Fibroblast of pulmonary artery (primary cell): ENCODE data around the gene NTSR2.

Experiments used
- DNase-seq: peaks from one replicate; pipeline ENCODE4 v3.0.0-alpha.2; 2010; ENCODE audit warnings: low read depth
- H3K4me3 ChIP-seq: replicated peaks from 2 replicates; pipeline ENCODE4 v1.5.1; 2011; ENCODE audit warnings: low read depth, mild to moderate bottlenecking, control low read depth, low read length, moderate library complexity
- TF ChIP-seq, protein P1 (sequence below): IDR thresholded peaks from 2 replicates; pipeline ENCODE4 v1.5.1; 2011; ENCODE audit warnings: mild to moderate bottlenecking, control low read depth, low read length, inconsistent platforms; ENCODE audit errors: missing control alignments

NTSR2 gene

DNA sequence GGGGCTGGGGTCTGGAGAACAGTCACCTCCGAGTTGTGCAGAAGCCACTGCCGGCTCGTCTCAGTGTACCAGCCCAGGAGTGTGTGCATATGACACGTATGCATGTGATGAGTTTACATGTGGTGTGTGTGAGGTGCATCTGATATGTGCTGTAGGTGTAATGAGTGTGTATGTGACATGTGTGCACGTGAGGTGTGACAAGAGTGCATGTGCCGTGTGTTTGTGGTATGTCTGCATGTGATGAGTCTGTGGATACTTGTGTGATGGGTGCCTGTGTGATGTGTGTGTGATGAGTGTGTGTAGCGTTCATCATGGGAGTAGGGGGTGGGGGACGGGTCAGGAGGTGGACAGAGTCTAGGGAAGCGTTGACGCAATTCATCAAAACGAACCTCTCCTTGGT lies 12.8 kb downstream of the NTSR2 start:
- H3K4me3 ChIP-seq = no peak overlapping the region
- TF ChIP-seq, protein P1, sequence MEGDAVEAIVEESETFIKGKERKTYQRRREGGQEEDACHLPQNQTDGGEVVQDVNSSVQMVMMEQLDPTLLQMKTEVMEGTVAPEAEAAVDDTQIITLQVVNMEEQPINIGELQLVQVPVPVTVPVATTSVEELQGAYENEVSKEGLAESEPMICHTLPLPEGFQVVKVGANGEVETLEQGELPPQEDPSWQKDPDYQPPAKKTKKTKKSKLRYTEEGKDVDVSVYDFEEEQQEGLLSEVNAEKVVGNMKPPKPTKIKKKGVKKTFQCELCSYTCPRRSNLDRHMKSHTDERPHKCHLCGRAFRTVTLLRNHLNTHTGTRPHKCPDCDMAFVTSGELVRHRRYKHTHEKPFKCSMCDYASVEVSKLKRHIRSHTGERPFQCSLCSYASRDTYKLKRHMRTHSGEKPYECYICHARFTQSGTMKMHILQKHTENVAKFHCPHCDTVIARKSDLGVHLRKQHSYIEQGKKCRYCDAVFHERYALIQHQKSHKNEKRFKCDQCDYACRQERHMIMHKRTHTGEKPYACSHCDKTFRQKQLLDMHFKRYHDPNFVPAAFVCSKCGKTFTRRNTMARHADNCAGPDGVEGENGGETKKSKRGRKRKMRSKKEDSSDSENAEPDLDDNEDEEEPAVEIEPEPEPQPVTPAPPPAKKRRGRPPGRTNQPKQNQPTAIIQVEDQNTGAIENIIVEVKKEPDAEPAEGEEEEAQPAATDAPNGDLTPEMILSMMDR = no peak
- DNase-seq = no peak

DNA sequence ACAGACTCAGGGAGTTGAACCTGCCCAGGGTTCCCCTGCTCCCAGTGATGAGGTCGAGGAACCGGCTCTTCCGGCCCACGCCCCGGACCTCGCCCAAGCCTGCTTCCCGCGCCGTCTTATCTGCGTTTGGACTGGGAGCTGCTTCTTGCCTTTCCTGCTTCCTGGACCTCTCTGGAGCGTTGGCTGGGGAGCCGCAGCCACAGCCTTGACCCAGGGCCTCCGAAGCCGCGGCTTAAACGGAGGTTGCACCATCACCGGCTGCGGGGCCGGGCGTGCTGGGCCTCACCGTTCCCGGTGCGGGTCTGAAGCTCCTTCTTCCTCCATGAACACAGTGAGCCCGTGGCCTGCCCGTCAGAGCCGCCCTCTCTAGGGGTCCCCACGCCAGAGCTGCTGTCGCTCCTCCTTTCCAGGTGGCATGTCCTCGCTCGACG lies 13.3 kb downstream of the NTSR2 start:
- TF ChIP-seq, protein P1 = no peak
- DNase-seq = no peak
- no peak overlapping the region for H3K4me3 ChIP-seq

DNA sequence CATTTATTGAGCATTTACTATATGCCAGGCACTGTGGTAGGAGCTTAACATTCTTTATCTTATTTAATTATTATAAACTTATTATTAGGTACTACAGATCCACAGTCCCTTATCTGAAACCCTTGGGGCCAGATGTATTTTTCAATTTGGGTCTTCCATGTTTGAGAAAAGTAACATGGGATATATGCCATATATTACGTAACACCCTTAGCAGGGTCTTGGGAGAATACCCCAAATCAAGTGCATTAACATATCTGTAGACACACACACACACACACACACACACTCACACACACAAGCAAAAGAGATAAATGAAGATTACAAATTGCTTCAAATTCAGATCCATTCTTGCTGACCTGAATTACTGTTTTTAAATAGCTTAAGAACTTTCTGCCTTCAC lies 13.7 kb downstream of the NTSR2 start:
- TF ChIP-seq, protein P1 = no peak
- no peak overlapping the region for H3K4me3 ChIP-seq
- no peak for DNase-seq

DNA sequence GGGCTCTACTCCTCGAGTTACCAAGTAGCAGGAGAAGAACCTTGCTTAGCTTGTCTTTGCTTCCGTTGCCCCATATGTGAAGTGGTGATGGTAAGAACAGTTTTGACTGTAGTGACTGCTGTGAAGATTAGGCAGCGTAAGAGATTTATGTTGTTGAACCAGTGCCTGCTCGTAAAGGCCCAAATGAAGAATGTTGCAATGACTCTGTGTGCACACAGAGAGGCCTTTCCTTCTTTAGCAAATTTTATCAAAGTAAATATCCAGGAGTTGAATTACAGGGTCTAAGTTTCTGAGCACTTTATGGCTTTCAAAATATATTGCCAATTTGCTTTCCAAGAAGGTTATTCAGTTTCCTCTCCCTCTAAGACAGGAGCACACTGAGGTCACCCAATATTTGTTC lies 14.5 kb downstream of the NTSR2 start:
- DNase-seq = no peak
- TF ChIP-seq, protein P1 = no peak
- H3K4me3 ChIP-seq = no peak overlapping the region

DNA sequence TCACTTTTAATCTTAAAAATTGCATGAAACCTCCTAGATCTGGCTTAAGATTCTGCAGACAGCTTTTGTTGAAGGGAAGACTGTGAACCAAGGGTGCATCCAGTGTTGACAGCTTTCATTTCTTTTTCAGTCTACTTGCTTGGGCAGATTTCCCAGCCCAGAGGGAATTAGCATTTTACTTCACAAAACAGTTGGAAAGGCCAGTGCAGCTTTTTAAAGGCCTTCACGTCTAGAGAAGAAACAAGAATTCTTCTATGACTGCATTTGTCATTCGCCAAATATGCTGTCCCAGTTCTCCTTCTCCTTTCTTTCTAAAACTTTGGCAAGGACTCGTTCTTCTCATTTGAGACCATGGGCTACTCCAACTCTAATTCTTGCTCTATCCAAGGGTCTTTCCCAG lies 17.4 kb downstream of the NTSR2 start:
- TF ChIP-seq, protein P1 = no peak
- DNase-seq = no peak
- no peak overlapping the region for H3K4me3 ChIP-seq

DNA sequence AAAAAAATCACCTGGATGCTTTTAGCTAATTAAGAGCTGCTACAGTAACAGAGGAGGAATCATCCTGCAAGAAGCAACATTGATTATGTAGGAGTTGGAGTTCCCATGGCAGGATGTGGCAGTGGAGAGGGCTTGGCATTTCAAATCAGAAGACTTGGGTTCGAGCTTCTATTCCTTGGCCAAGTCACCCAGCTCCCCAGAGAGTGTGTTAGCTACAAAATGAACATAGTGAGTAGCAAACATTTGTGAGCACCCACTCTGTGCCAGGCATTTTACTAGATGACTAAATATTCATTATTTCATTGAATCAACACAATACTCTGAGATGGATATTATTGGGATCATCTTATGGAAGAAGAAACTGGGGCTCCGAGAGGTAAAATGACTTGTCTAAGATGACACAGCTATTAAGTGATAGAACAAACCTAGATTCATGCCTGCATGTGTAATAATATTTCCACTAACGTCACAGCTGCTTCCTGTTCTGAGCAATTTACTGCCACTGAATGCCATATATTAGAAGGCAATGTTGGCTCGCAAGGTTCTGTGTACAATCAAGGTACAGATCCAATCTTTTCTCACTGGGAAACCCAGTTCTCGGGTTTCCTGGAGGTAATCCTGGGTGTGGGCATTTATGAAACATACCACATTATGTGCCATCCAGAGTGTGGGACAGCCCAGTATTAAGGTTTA lies 18.0 kb downstream of the NTSR2 start:
- peak; percentile 7 for DNase-seq
- TF ChIP-seq, protein P1 = no peak
- H3K4me3 ChIP-seq = no peak overlapping the region

DNA sequence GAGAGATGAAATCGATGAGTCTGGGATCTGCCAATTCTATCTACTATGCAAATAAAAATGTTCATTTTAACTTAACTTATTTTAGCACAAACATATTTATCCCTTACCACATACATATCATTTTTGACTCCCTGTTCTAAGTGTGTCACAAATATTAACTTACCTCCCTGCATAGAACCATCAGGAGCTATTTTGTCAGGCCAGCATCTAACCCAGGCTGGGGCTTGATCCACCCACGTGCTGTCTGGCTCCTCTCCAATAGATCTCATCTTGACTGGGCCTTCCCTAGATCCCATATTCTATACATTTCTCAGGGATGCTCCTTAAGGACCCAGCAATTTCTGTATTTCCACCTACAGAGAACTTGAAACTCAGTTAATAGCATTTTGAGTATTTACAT lies 20.9 kb downstream of the NTSR2 start:
- no peak overlapping the region for H3K4me3 ChIP-seq
- no peak for DNase-seq
- TF ChIP-seq, protein P1 = no peak
